ENCODE data around the gene IFFO2.
"Not testable (repeated sequence)": the region's sequence is repeated elsewhere in the genome, so short reads cannot be mapped to it uniquely, and the experiment has no call there.

The IFFO2 gene

GRCh38 chr1:18871401-18872070, 84.9 kb downstream of the IFFO2 start:
- no peak for DNase-seq

- DNase-seq = no peak
Observed at GRCh38 chr1:18870957-18871356, 85.5 kb downstream of the IFFO2 start.

- DNase-seq = not testable (repeated sequence)
Observed at GRCh38 chr1:18870595-18870865, 85.9 kb downstream of the IFFO2 start.

GRCh38 chr1:18869847-18870594, 86.5 kb downstream of the IFFO2 start:
- DNase-seq = no peak

GRCh38 chr1:18868801-18869424, 87.6 kb downstream of the IFFO2 start:
- DNase-seq = no peak

- DNase-seq = no peak
Observed at GRCh38 chr1:18868354-18868753, 88.1 kb downstream of the IFFO2 start.

GRCh38 chr1:18866846-18867245, 89.6 kb downstream of the IFFO2 start:
- DNase-seq = no peak

GRCh38 chr1:18866314-18866713, 90.2 kb downstream of the IFFO2 start:
- DNase-seq = no peak

- no peak for DNase-seq
Observed at GRCh38 chr1:18865176-18865575, 91.3 kb downstream of the IFFO2 start.

GRCh38 chr1:18861590-18861989, 94.9 kb downstream of the IFFO2 start:
- DNase-seq = no peak

- no peak for DNase-seq
Observed at GRCh38 chr1:18861082-18861481, 95.4 kb downstream of the IFFO2 start.

- no peak for DNase-seq
Observed at GRCh38 chr1:18859560-18859959, 96.9 kb downstream of the IFFO2 start, which contains the start of gene TAS1R2. TSS of gene TAS1R2 (minus strand) at chr1:18859660. CDS start at chr1:18859660, 0 bp downstream.

- DNase-seq = no peak
Observed at GRCh38 chr1:18858070-18858688, 98.3 kb downstream of the IFFO2 start.

GRCh38 chr1:18856435-18856834, 100.0 kb downstream of the IFFO2 start:
- no peak for DNase-seq

- no peak for DNase-seq
Observed at GRCh38 chr1:18855573-18855972, 100.9 kb downstream of the IFFO2 start.

GRCh38 chr1:18854331-18855025, 102.0 kb downstream of the IFFO2 start:
- DNase-seq = no peak

All from stimulated activated CD4-positive, alpha-beta T cell treated with anti-CD3 and anti-CD28 coated beads, Interleukin-4, amount 100 ng/mL, for 24 hours (primary cell).